ENCODE results near the gene KDM4C.

KDM4C gene

GRCh38 chr9:7079051-7079450 lies 321.3 kb downstream of the KDM4C start:
- CTCF ChIA-PET: interaction anchor here (2.3 kb wide), 1 partner anchor 26 kb away, joined by 7 read pairs; no protein-coding TSS in a partner anchor
- no peak for TF ChIP-seq CTCF (IDR thresholded peaks at IDR 0.05; ENCODE audit: insufficient read depth, low read length, missing control alignments)
- no peak for DNase-seq (ENCODE audit: low read depth, low spot score)
- no peak overlapping the region for H3K4me3 ChIP-seq (ENCODE audit: low read depth, low read length)
- POLR2A ChIA-PET: no interaction called here

- no peak for TF ChIP-seq CTCF (IDR thresholded peaks at IDR 0.05; ENCODE audit: insufficient read depth, low read length, missing control alignments)
- H3K4me3 ChIP-seq (ENCODE audit: low read depth, low read length): no peak overlapping the region
- DNase-seq (ENCODE audit: low read depth, low spot score): no peak
- ChIA-PET POLR2A (no interaction called here), CTCF (interaction anchor here (1.5 kb wide), 1 partner anchor 24 kb away, joined by 4 read pairs; no protein-coding TSS in a partner anchor)
Observed at GRCh38 chr9:7081065-7081600, 323.4 kb downstream of the KDM4C start.

- TF ChIP-seq CTCF (IDR thresholded peaks at IDR 0.05; ENCODE audit: insufficient read depth, low read length, missing control alignments): no peak
- DNase-seq (ENCODE audit: low read depth, low spot score): no peak
- ChIA-PET POLR2A (no interaction called here), CTCF (no interaction called here)
- no peak overlapping the region for H3K4me3 ChIP-seq (ENCODE audit: low read depth, low read length)
Observed at GRCh38 chr9:7083192-7083591, 325.4 kb downstream of the KDM4C start.

- TF ChIP-seq CTCF (IDR thresholded peaks at IDR 0.05; ENCODE audit: insufficient read depth, low read length, missing control alignments): no peak
- DNase-seq (ENCODE audit: low read depth, low spot score): no peak
- ChIA-PET POLR2A (no interaction called here), CTCF (no interaction called here)
- H3K4me3 ChIP-seq (ENCODE audit: low read depth, low read length): no peak overlapping the region
Observed at GRCh38 chr9:7085357-7085756, 327.6 kb downstream of the KDM4C start.

GRCh38 chr9:7086389-7086788 lies 328.6 kb downstream of the KDM4C start:
- ChIA-PET POLR2A (no interaction called here), CTCF (no interaction called here)
- no peak for TF ChIP-seq CTCF (IDR thresholded peaks at IDR 0.05; ENCODE audit: insufficient read depth, low read length, missing control alignments)
- H3K4me3 ChIP-seq (ENCODE audit: low read depth, low read length): no peak overlapping the region
- DNase-seq (ENCODE audit: low read depth, low spot score): no peak

GRCh38 chr9:7088611-7089010 lies 330.8 kb downstream of the KDM4C start:
- no peak for DNase-seq (ENCODE audit: low read depth, low spot score)
- POLR2A ChIA-PET: no interaction called here
- CTCF ChIA-PET: no interaction called here

More at GRCh38 chr9:7088611-7089010, 330.8 kb downstream of the KDM4C start:
- no peak for TF ChIP-seq CTCF (IDR thresholded peaks at IDR 0.05; ENCODE audit: insufficient read depth, low read length, missing control alignments)
- H3K4me3 ChIP-seq (ENCODE audit: low read depth, low read length): no peak overlapping the region

Measured in AG04449 (cell line).